IMR-90 (cell line): ENCODE data around the gene NTN4. TPM values are rescaled to one million over a fixed set of nuclear protein-coding genes. Genes with fewer than 3 reads are reported as not detected.

Experiments
- ATAC-seq: fragments of 200-7000 bp; cut with Tn5 transposase; 2 replicates; pipeline ENCODE4 v1.9.1; 2020; ENCODE audit warnings: low read depth, mild to moderate bottlenecking, moderate library complexity
- BruUV-seq: library from RNA; stranded (reverse); fragments of 400-500 nt; replicated peaks from 2 replicates; lab custom pipeline; 2021; lab: Mats Ljungman, UMichigan
- CTCF ChIA-PET: fragments of 300-600 bp; formaldehyde crosslinking; extraction: SDS; loops from one replicate; lab custom pipeline; 2021; ENCODE audit warnings: antibody characterized with exemption; lab: Yijun Ruan, JAX
- POLR2A ChIA-PET: fragments of 300-600 bp; sonication (Branson Sonifier 250); formaldehyde crosslinking; loops from one replicate; lab custom pipeline; 2022; ENCODE audit warnings: antibody characterized with exemption; ENCODE audit not compliant: unreplicated experiment; lab: Charles Lee
- DNase-seq: peaks from one replicate; pipeline ENCODE4 v3.0.0; 2013
- H2AFZ ChIP-seq: replicated peaks from 2 replicates; pipeline ENCODE3; 2013; ENCODE audit warnings: low read length, mild to moderate bottlenecking; ENCODE audit not compliant: poor library complexity
- H2AK5ac ChIP-seq: 2 replicates; pipeline ENCODE4 v1.6.1; 2013; ENCODE audit warnings: low read depth, low read length, inconsistent platforms
- H2AK9ac ChIP-seq: replicated peaks from 2 replicates; pipeline ENCODE3; 2013; ENCODE audit warnings: mild to moderate bottlenecking, low read depth, low read length, moderate library complexity; ENCODE audit not compliant: poor library complexity
- H2BK120ac ChIP-seq: 2 replicates; pipeline ENCODE4 v1.6.1; 2013; ENCODE audit warnings: low read depth, low read length, inconsistent platforms
- H2BK15ac ChIP-seq: 3 replicates; pipeline ENCODE4 v1.6.1; 2013; ENCODE audit warnings: low read depth, low read length, inconsistent platforms
- H2BK20ac ChIP-seq: 2 replicates; pipeline ENCODE4 v1.6.1; 2013; ENCODE audit warnings: low read depth, mild to moderate bottlenecking, inconsistent platforms, low read length, moderate library complexity
- H2BK5ac ChIP-seq: 2 replicates; pipeline ENCODE4 v1.6.1; 2013; ENCODE audit warnings: mild to moderate bottlenecking, low read depth, low read length, inconsistent platforms; ENCODE audit not compliant: poor library complexity, severe bottlenecking
- H3K14ac ChIP-seq: replicated peaks from 2 replicates; pipeline ENCODE4 v1.6.1; 2013; ENCODE audit warnings: low read depth, low read length, inconsistent platforms
- H3K18ac ChIP-seq: 2 replicates; pipeline ENCODE4 v1.6.1; 2013; ENCODE audit warnings: low read depth, low read length, control low read depth
- H3K23ac ChIP-seq: 2 replicates; pipeline ENCODE4 v1.6.1; 2013; ENCODE audit warnings: low read depth, low read length, inconsistent platforms
- H3K27ac ChIP-seq: 2 replicates; pipeline ENCODE4 v1.5.1; 2013; ENCODE audit warnings: mild to moderate bottlenecking, control low read depth, low read length; ENCODE audit not compliant: insufficient read depth
- H3K27me3 ChIP-seq: 2 replicates; pipeline ENCODE4 v1.6.1; 2013; ENCODE audit warnings: low read length; ENCODE audit not compliant: control insufficient read depth, insufficient read depth
- H3K36me3 ChIP-seq: 2 replicates; pipeline ENCODE4 v1.6.1; 2013; ENCODE audit warnings: low read length, mixed read lengths; ENCODE audit not compliant: control insufficient read depth, insufficient read depth
- H3K4ac ChIP-seq: 2 replicates; pipeline ENCODE4 v1.6.1; 2013; ENCODE audit warnings: low read depth, low read length, inconsistent platforms
- H3K4me1 ChIP-seq: 2 replicates; pipeline ENCODE4 v1.6.1; 2013; ENCODE audit warnings: low read length, mixed read lengths; ENCODE audit not compliant: control insufficient read depth, insufficient read depth
- H3K4me2 ChIP-seq: 2 replicates; pipeline ENCODE4 v1.6.1; 2013; ENCODE audit warnings: low read depth, mild to moderate bottlenecking, control low read depth, low read length, moderate library complexity
- H3K4me3 ChIP-seq: 2 replicates; pipeline ENCODE4 v1.5.1; 2013; ENCODE audit warnings: low read depth, mild to moderate bottlenecking, control low read depth, low read length, moderate library complexity; ENCODE audit not compliant: insufficient read depth
- H3K56ac ChIP-seq: 2 replicates; pipeline ENCODE4 v1.6.1; 2013; ENCODE audit warnings: low read length, inconsistent platforms; ENCODE audit not compliant: insufficient read depth; ENCODE audit errors: extremely low read depth
- H3K79me1 ChIP-seq, 2 experiments: 2 replicates each; pipeline ENCODE4 v1.6.1; 2013; ENCODE audit warnings: low read length in 2 of 2, inconsistent platforms in 1 of 2, low read depth in 1 of 2
- H3K9ac ChIP-seq: 2 replicates; pipeline ENCODE4 v1.6.1; 2013; ENCODE audit warnings: low read depth, low read length, control low read depth
- H3K9me1 ChIP-seq: 2 replicates; pipeline ENCODE4 v1.6.1; 2013; ENCODE audit warnings: low read length, inconsistent platforms; ENCODE audit not compliant: insufficient read depth
- H3K9me3 ChIP-seq: 2 replicates; pipeline ENCODE4 v1.6.1; 2013; ENCODE audit warnings: low read length; ENCODE audit not compliant: control insufficient read depth, insufficient read depth
- H4K20me1 ChIP-seq: 2 replicates; pipeline ENCODE4 v1.6.1; 2013; ENCODE audit warnings: low read length, inconsistent platforms; ENCODE audit not compliant: insufficient read depth
- H4K5ac ChIP-seq: 2 replicates; pipeline ENCODE4 v1.6.1; 2013; ENCODE audit warnings: mild to moderate bottlenecking, low read depth, low read length, control low read depth
- H4K8ac ChIP-seq, 2 experiments: 2 replicates each; pipeline ENCODE4 v1.6.1; 2013; ENCODE audit warnings: low read depth in 2 of 2, low read length in 2 of 2, control low read depth in 1 of 2, inconsistent platforms in 1 of 2
- H4K91ac ChIP-seq: 2 replicates; pipeline ENCODE4 v1.6.1; 2013; ENCODE audit warnings: low read depth, low read length, inconsistent platforms; ENCODE audit not compliant: insufficient read depth
- CHD1 ChIP-seq: IDR thresholded peaks from 2 replicates; pipeline ENCODE4 v1.6.1; 2012; ENCODE audit warnings: low read depth, low read length, improper control_type of control experiment
- MAFK ChIP-seq: IDR thresholded peaks from 2 replicates; pipeline ENCODE4 v1.6.1; 2012; ENCODE audit warnings: low read depth, low read length, improper control_type of control experiment
- MAZ ChIP-seq: IDR thresholded peaks from 2 replicates; pipeline ENCODE4 v1.6.1; 2012; ENCODE audit warnings: low read depth, mild to moderate bottlenecking, low read length, improper control_type of control experiment, moderate library complexity, borderline replicate concordance
- NFE2L2 ChIP-seq: fragments of 150-350 bp; IDR thresholded peaks from 2 replicates; pipeline ENCODE4 v1.6.1; 2016; ENCODE audit warnings: low read depth, mild to moderate bottlenecking, low read length
- POLR2A ChIP-seq: IDR thresholded peaks from 2 replicates; pipeline ENCODE4 v1.6.1; 2012; ENCODE audit warnings: mild to moderate bottlenecking, low read depth, low read length
- WGBS, 2 experiments: methylation state at CpG; one replicate each; pipeline versions ENCODE4 v1.1.5 to v1.1.7; 2013; ENCODE audit warnings: missing lambda C conversion rate in 2 of 2; ENCODE audit not compliant: insufficient read length in 1 of 2; ENCODE audit errors: extremely low coverage in 2 of 2; 5-methylcytosine and 5-hydroxymethylcytosine counted together
- dilution Hi-C: fragments of 300-500 bp; cut with HindIII; formaldehyde crosslinking; loops from one replicate; pipeline ENCODE4 v1.14.3; 2018; ENCODE audit warnings: low sequenced_read_pairs; ENCODE audit not compliant: unreplicated experiment
- in situ Hi-C: fragments of 300-500 bp; cut with MboI; formaldehyde crosslinking; loops from 3 replicates; pipeline ENCODE4 v1.14.3; 2019; ENCODE audit warnings: low sequenced_read_pairs, inconsistent platforms, mixed read lengths
- intact Hi-C: fragments of 100-400 bp; cut with micrococcal nuclease; formaldehyde crosslinking; loops from 2 replicates; pipeline ENCODE4 v1.10.0; 2022
- polyA plus RNA-seq, 3 experiments: library from polyadenylated mRNA; depleted of rRNA; stranded (reverse); fragments of >200 nt; gene quantifications; 2 replicates each; pipeline ENCODE4 v1.2.3, GENCODE V29; 2012; ENCODE audit warnings: low replicate concordance in 1 of 3
- total RNA-seq: library from RNA; depleted of rRNA; stranded (reverse); fragments of >200 nt; gene quantifications from 2 replicates; pipeline ENCODE4 v1.2.3, GENCODE V29; 2012

Gene NTN4
- total and polyA plus RNA-seq, 2 of the 4 experiments (the other 2 are of a cell fraction) = 54.6 to 56.6 TPM

DNA sequence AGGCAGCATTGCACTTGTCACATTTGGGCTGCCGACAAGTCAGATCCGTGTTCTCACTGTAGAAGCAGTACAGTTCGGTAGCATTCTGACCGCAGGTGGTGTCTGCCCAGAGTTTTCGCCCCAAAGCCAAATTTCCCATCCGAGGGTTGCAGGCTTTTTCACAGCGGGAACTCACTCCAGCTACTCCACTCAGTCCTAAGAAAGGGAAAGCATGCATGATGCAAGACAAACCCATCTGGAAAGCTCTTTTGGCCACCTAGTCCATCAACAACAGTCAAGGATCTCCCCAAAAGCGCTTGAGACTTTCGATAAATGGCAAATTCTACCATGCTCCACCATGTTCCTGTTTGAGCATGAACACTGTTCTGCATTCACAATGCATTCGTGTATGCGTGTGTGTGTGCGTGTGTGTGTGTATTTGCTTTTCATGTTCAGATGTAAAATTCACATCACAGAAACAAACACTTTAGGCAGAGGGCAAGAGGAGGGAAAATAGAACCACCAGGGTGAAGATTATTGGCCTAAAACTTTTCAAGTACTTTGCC is 3.2 kb downstream of the NTN4 start:
- H4K5ac ChIP-seq = no peak overlapping the region
- no peaks in the 10 kb centered on the region for H3K9me3 ChIP-seq
- peak overlapping the region; percentile 73 for H3K4ac ChIP-seq
- peaks cover 8% of the 10 kb centered on the region for H3K27me3 ChIP-seq
- H3K27ac ChIP-seq = no peak overlapping the region
- peaks cover 20% of the 10 kb centered on the region for H3K36me3 ChIP-seq
- peaks cover 19% of the 10 kb centered on the region; the same call in 1 of the 2 replicates for H4K20me1 ChIP-seq
- no peak overlapping the region for H2BK15ac ChIP-seq
- H3K18ac ChIP-seq = no peak overlapping the region
- BruUV-seq = no TSS peak
- TF ChIP-seq CHD1 (no peak), POLR2A (0 out of 2 replicates have a peak, but pooled peaks have one; percentile 50), MAZ (no peak), NFE2L2 (no peak), MAFK (no peak)
- ATAC-seq (no peak), DNase-seq (peak; percentile 14)
- no peak overlapping the region for H4K91ac ChIP-seq
- H3K4me3 ChIP-seq = no peak overlapping the region
- peaks cover 10% of the 10 kb centered on the region for H3K9me1 ChIP-seq
- in situ Hi-C loops = no loop called here
- dilution Hi-C loops = no loop called here
- peaks cover 25 to 52% of the 10 kb centered on the region in 2 experiments for H3K79me1 ChIP-seq
- ChIA-PET CTCF (interaction anchor here (0.6 kb wide), 1 partner anchor 525 kb away, joined by 4 read pairs; no protein-coding TSS in a partner anchor), POLR2A (no interaction called here)
- no peak overlapping the region for H2AFZ ChIP-seq
- H3K9ac ChIP-seq = no peak overlapping the region
- no peak overlapping the region for H2AK9ac ChIP-seq
- H3K4me2 ChIP-seq = no peak overlapping the region; the same call in 1 of the 2 replicates
- peak overlapping the region in 1 of 2 experiments; percentile 55; a peak in 2 of 4 replicates for H4K8ac ChIP-seq
- H2BK5ac ChIP-seq = no peak overlapping the region
- H3K4me1 ChIP-seq = peaks cover 19% of the 10 kb centered on the region
- H2AK5ac ChIP-seq = peak overlapping the region; percentile 95; the same call in 1 of the 2 replicates
- no peak overlapping the region for H2BK20ac ChIP-seq
- intact Hi-C loops = no loop called here
- H3K56ac ChIP-seq = no peak overlapping the region
- H2BK120ac ChIP-seq = peak overlapping the region; percentile 74
- 92% methylated on average over 4 of the region's 12 CpGs; no CpG with 5 or more reads in 1 of the 2 experiments for WGBS, 2 experiments
- H3K14ac ChIP-seq = peak overlapping the region; percentile 73
- peak overlapping the region; percentile 84; the same call in 1 of the 2 replicates for H3K23ac ChIP-seq
